ENCODE measurements around the gene HOXD8. TPM values are rescaled to one million over a fixed set of nuclear protein-coding genes. Genes with fewer than 3 reads are reported as not detected.
A peak's percentile ranks its signal among the peaks of the same experiment; 100 is the strongest.

HOXD8 gene
- total RNA-seq, 1 experiment from 2014 or later: not detected

- POLR2A ChIA-PET: interaction anchor here (1.0 kb wide), 1 partner anchor 9 kb away, joined by 4 read pairs; no protein-coding TSS in a partner anchor
- no peak for TF ChIP-seq CTCF (IDR thresholded peaks at IDR 0.05; ENCODE audit: unreplicated experiment)
- no peak for DNase-seq (ENCODE audit: unreplicated experiment)
- intact Hi-C loops (cut with micrococcal nuclease): no loop called here
- no peaks in the 10 kb centered on the region for H3K36me3 Mint-ChIP-seq (ENCODE audit: insufficient read depth, unreplicated experiment)
- H3K4me3 Mint-ChIP-seq (ENCODE audit: unreplicated experiment): peak overlapping the region; percentile 24
- BruUV-seq (replicated peaks): no TSS peak
- CTCF ChIA-PET: interaction anchor here (0.7 to 1.6 kb wide), 4 partner anchors 8 to 854 kb away, joined by 3 to 8 read pairs (median 4); no protein-coding TSS in a partner anchor
- no peaks in the 10 kb centered on the region for H3K9me3 Mint-ChIP-seq (ENCODE audit: unreplicated experiment)
- H3K4me1 Mint-ChIP-seq (ENCODE audit: insufficient read depth, unreplicated experiment): peaks cover 7% of the 10 kb centered on the region
- peak overlapping the region; percentile 41 for H3K27ac Mint-ChIP-seq (ENCODE audit: low read depth, unreplicated experiment)
- peaks cover 22% of the 10 kb centered on the region for H3K27me3 Mint-ChIP-seq (ENCODE audit: insufficient read depth, unreplicated experiment)
These were observed 23.6 kb upstream of the HOXD8 start for GRCh38 chr2:176105730-176106580.

- peak within 1 kb of the TSS; percentile 41 for H3K27ac Mint-ChIP-seq (ENCODE audit: low read depth, unreplicated experiment)
- TF ChIP-seq CTCF (IDR thresholded peaks at IDR 0.05; ENCODE audit: unreplicated experiment): no peak
- POLR2A ChIA-PET: interaction anchor here (1.0 kb wide), 1 partner anchor 10 kb away, joined by 4 read pairs; no protein-coding TSS in a partner anchor
- no TSS peak for BruUV-seq (replicated peaks)
- peaks cover 7% of the 10 kb centered on the region for H3K4me1 Mint-ChIP-seq (ENCODE audit: insufficient read depth, unreplicated experiment)
- H3K27me3 Mint-ChIP-seq (ENCODE audit: insufficient read depth, unreplicated experiment): peaks cover 22% of the 10 kb centered on the region
- intact Hi-C loops (cut with micrococcal nuclease): no loop called here
- peak; percentile 42 for DNase-seq (ENCODE audit: unreplicated experiment)
- H3K9me3 Mint-ChIP-seq (ENCODE audit: unreplicated experiment): no peaks in the 10 kb centered on the region
- CTCF ChIA-PET: interaction anchor here (0.7 to 1.6 kb wide), 4 partner anchors 9 to 448 kb away, joined by 3 to 8 read pairs (median 3); partner anchors contain the start of gene HOXD10
- no peaks in the 10 kb centered on the region for H3K36me3 Mint-ChIP-seq (ENCODE audit: insufficient read depth, unreplicated experiment)
- H3K4me3 Mint-ChIP-seq (ENCODE audit: unreplicated experiment): peak within 1 kb of the TSS; percentile 24
These were observed 22.6 kb upstream of the HOXD8 start, which contains the start of gene HOXD11 for GRCh38 chr2:176106581-176107539. Gene HOXD11 (plus strand): TSS chr2:176107280. CDS start chr2:176107356, 76 bp downstream.

GRCh38 chr2:176107731-176108181, 21.7 kb upstream of the HOXD8 start:
- Mint-ChIP-seq H3K4me3 (ENCODE audit: unreplicated experiment) (no peak overlapping the region), H3K36me3 (ENCODE audit: insufficient read depth, unreplicated experiment) (no peaks in the 10 kb centered on the region), H3K4me1 (ENCODE audit: insufficient read depth, unreplicated experiment) (peaks cover 7% of the 10 kb centered on the region), H3K9me3 (ENCODE audit: unreplicated experiment) (no peaks in the 10 kb centered on the region), H3K27ac (ENCODE audit: low read depth, unreplicated experiment) (no peak overlapping the region), H3K27me3 (ENCODE audit: insufficient read depth, unreplicated experiment) (peaks cover 22% of the 10 kb centered on the region)
- intact Hi-C loops (cut with micrococcal nuclease): no loop called here
- no peak for TF ChIP-seq CTCF (IDR thresholded peaks at IDR 0.05; ENCODE audit: unreplicated experiment)
- ChIA-PET POLR2A (no interaction called here), CTCF (interaction anchor here (1.6 kb wide), 1 partner anchor 10 kb away, joined by 8 read pairs; no protein-coding TSS in a partner anchor)
- no TSS peak for BruUV-seq (replicated peaks)
- DNase-seq (ENCODE audit: unreplicated experiment): no peak

Data from MCF 10A (cell line).